Epithelial cell of esophagus (primary cell): Measurements from ENCODE around the gene CCDC126.

Experiments used
- DNase-seq: peaks from one replicate; pipeline ENCODE4 v3.0.0; 2010; ENCODE audit warnings: low read depth
- H3K4me3 ChIP-seq: 2 replicates; pipeline ENCODE4 v1.5.1; 2011; ENCODE audit warnings: mild to moderate bottlenecking, low read length, control low read depth
- TF ChIP-seq, protein P1 (sequence below): IDR thresholded peaks from 2 replicates; pipeline ENCODE4 v1.5.1; 2011; ENCODE audit warnings: low read depth, mild to moderate bottlenecking, low read length, control low read depth, inconsistent platforms; ENCODE audit not compliant: insufficient read depth; ENCODE audit errors: missing control alignments

CCDC126 gene

DNA sequence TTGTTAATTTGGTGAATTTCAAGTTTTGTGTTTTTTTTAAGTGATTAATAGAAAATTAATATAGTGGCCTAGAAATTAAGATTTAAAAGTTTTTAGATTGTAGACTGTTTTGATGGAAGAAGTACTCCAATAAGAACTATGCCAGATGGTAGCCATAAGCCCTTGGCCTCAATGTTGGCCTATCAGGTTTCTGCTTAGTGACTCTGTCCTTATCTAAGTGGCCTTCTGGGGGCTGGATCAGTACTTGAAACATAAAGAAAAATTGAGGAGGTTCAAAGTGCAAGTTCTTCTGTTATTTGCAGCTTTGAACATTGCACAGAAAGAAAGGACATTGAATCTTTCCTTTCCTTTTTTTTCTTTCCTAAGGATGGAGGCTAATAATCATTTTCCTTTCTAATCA, 9.9 kb downstream of the CCDC126 start:
- TF ChIP-seq, protein P1, sequence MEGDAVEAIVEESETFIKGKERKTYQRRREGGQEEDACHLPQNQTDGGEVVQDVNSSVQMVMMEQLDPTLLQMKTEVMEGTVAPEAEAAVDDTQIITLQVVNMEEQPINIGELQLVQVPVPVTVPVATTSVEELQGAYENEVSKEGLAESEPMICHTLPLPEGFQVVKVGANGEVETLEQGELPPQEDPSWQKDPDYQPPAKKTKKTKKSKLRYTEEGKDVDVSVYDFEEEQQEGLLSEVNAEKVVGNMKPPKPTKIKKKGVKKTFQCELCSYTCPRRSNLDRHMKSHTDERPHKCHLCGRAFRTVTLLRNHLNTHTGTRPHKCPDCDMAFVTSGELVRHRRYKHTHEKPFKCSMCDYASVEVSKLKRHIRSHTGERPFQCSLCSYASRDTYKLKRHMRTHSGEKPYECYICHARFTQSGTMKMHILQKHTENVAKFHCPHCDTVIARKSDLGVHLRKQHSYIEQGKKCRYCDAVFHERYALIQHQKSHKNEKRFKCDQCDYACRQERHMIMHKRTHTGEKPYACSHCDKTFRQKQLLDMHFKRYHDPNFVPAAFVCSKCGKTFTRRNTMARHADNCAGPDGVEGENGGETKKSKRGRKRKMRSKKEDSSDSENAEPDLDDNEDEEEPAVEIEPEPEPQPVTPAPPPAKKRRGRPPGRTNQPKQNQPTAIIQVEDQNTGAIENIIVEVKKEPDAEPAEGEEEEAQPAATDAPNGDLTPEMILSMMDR, result no peak

DNA sequence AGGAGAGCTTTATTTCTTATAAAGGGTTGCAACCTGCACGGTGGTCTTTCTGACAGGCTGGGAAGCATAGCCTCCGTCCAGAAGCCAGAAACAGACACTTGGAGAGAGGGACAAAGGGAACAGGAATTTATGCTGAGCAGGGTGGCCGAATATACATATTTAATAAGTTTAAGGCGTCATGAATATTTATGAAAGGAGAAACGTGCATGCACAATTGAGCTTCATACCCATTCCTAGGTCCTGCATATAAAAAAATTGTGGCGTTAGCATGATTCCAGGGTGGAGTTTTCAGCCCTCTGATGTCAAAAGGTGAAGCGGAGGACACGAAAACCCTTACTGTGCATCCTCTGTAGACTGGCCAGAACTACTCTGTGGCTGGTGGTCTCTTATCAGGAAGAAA, 10.7 kb downstream of the CCDC126 start:
- no peak overlapping the region for H3K4me3 ChIP-seq
- TF ChIP-seq, protein P1, result no peak
- no peak for DNase-seq

More for the DNA sequence above, 9.9 kb downstream of the CCDC126 start:
- no peak overlapping the region for H3K4me3 ChIP-seq
- DNase-seq, result no peak

DNA sequence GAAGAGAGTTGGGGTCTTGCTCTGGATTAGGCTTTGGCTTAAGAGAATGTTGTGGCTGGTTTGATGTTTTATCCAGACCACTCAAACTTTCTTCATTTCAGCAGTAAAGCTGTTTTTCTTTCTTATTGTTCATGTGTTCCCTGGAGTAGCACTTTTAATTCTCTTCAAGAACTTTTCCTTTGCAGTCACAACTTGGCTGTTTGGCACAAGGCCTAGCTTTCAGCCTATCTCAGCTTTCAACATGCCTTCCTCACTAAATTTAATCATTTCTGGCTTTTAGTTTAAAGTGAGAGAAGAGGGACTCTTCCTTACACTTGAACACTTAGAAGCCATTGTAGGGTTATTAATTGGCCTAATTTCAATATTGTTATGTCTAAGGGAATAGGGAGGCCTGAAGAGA, 18.1 kb downstream of the CCDC126 start:
- TF ChIP-seq, protein P1, result no peak
- no peak overlapping the region for H3K4me3 ChIP-seq
- no peak for DNase-seq

DNA sequence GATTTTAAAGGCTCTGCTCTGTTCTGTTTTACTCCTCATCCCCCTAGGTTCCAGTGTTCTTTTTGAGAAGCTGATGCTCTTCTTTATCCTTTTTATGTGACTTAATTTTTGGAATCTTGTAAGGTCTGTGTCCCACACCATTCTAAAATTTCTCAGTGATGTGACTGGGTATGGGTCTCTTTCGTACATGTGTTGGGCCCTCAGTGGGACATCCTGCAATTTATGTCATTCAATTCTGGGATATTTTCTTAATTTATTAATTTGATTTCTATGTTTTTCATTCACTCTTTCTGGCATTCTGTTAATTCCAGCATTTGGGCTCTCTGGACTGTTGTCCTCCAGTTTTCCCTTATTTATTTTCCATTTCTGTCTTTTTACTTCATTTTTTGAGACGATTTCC, 19.4 kb downstream of the CCDC126 start:
- DNase-seq, result no peak
- TF ChIP-seq, protein P1, result no peak
- no peak overlapping the region for H3K4me3 ChIP-seq

DNA sequence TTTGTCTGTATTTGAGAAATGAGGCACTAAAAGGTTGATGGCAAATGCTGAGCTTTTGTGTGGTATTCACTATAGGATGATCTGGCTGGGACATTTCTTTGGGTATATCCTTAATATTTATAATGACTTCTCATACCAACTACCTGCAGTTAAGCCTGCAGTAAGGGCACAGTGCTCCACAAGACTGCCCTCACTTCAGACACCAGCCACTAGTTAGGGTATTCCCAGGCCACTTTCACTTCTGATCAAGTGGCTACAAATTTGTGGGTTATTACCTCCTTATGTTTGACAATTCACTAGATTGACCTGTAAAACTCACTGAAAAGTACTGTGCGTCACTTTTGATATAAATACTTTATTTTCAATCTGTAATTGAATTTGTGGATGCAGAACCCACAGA, 20.3 kb downstream of the CCDC126 start:
- no peak overlapping the region for H3K4me3 ChIP-seq
- DNase-seq, result no peak
- TF ChIP-seq, protein P1, result no peak

DNA sequence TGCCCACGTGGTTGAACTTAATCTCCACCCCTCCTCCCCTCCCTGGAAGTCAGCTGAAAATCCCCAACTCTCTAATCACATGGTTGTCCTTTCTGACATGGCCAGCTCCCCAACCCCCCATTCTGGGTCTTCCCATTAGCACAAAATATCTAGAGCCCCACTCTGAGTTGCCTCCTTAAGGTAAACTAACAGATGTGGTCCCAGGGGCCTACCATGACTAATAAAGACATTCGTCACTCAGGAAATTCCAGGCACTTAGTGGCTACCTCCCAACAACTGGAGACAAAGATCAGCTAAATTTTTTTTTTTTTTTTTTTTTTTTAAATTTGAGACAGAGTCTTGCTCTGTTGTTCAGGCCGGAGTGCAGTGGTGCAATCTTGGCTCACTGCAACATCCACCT, 21.1 kb downstream of the CCDC126 start:
- TF ChIP-seq, protein P1, result no peak
- DNase-seq, result peak; percentile 26
- no peak overlapping the region for H3K4me3 ChIP-seq

DNA sequence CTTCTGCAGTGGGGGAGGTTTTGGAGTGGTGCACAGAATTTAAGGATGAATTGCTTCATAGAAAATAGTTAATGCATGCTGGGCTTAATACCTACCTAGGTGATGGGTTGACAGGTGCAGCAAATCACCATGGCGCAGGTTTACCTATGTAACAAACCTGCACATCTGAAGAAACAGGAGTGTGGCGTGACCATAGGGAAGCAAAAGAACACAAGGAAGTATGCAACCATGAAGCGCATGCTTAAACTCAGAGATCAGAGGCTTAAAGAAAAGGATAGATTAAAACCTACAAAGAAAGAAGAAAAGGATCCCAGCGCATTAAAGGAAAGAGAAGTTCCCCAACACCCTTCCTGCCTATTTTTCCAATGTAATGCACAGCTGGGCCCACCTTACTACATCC, 22.0 kb downstream of the CCDC126 start:
- DNase-seq, result no peak
- TF ChIP-seq, protein P1, result no peak
- no peak overlapping the region for H3K4me3 ChIP-seq
